Lung (tissue), 12 donors: Measurements from ENCODE around the gene GATA2. TPM values are rescaled to one million over a fixed set of nuclear protein-coding genes. Genes with fewer than 3 reads are reported as not detected.

Source experiments
- ATAC-seq: fragments of 200-7000 bp; cut with Tn5 transposase; one replicate; pipeline ENCODE4 v1.9.1; 2020; ENCODE audit warnings: moderate number of reproducible peaks; ENCODE audit not compliant: insufficient read depth, low FRiP score
- DNase-seq, 3 donors: peaks; one replicate each; pipeline ENCODE4 v3.0.0-alpha.2; 2013 to 2017
- H3K27ac ChIP-seq, 2 donors: one replicate each; pipeline ENCODE4 v1.5.1; 2013; ENCODE audit warnings: mild to moderate bottlenecking in 2 of 2, moderate library complexity in 2 of 2, control low read depth in 1 of 2, inconsistent platforms in 1 of 2, low read depth in 1 of 2, low read length in 1 of 2
- H3K27me3 ChIP-seq, 3 donors: one replicate each; pipeline ENCODE4 v1.5.1; 2013; ENCODE audit warnings: low read length in 2 of 3; ENCODE audit not compliant: control insufficient read depth in 3 of 3, insufficient read depth in 3 of 3
- H3K36me3 ChIP-seq, 4 donors: one replicate each; pipeline ENCODE4 v1.5.1; 2013; ENCODE audit warnings: low read length in 4 of 4, mild to moderate bottlenecking in 1 of 4, moderate library complexity in 1 of 4; ENCODE audit not compliant: control insufficient read depth in 4 of 4, insufficient read depth in 4 of 4
- H3K4me1 ChIP-seq, 5 donors: one replicate each; pipeline ENCODE4 v1.5.1; 2013; ENCODE audit warnings: low read length in 5 of 5, mild to moderate bottlenecking in 2 of 5, moderate library complexity in 1 of 5; ENCODE audit not compliant: control insufficient read depth in 5 of 5, insufficient read depth in 5 of 5
- H3K4me3 ChIP-seq: one replicate; pipeline ENCODE4 v1.5.1; 2013; ENCODE audit warnings: mild to moderate bottlenecking, control low read depth, moderate library complexity
- H3K9ac ChIP-seq, 2 donors: one replicate each; pipeline ENCODE4 v1.5.1; 2013; ENCODE audit warnings: low read length in 2 of 2, control low read depth in 1 of 2; ENCODE audit not compliant: insufficient read depth in 1 of 2
- H3K9me3 ChIP-seq, 4 donors: one replicate each; pipeline ENCODE4 v1.5.1; 2013; ENCODE audit warnings: low read length in 3 of 4, mild to moderate bottlenecking in 1 of 4, moderate library complexity in 1 of 4; ENCODE audit not compliant: control insufficient read depth in 4 of 4, insufficient read depth in 3 of 4
- WGBS, 2 donors: extraction: QIAGEN DNeasy Blood & Tissue Kit; methylation state at CpG; one replicate each; pipeline ENCODE4 v1.1.7; 2013; 5-methylcytosine and 5-hydroxymethylcytosine counted together
- polyA plus RNA-seq, 2 donors: library from polyadenylated mRNA; stranded (reverse); fragments of 200-250 nt; gene quantifications; one replicate each; pipeline ENCODE4 v1.2.1, GENCODE V29; 2013
- total RNA-seq, 2 donors: library from RNA; depleted of rRNA in 1 of 2; stranded (reverse); fragments of >200 nt in 1 of 2; gene quantifications; one replicate each; pipeline ENCODE4 v1.2.1, GENCODE V29; 2014 to 2021
- TF ChIP-seq, protein P1 (sequence below): IDR thresholded peaks from 2 replicates; pipeline ENCODE4 v1.5.1; 2012; ENCODE audit warnings: mild to moderate bottlenecking; ENCODE audit errors: control extremely low read depth, extremely low read depth
- donor health status: control.
- donor health status: control.
- donor health status: Bipolar disorder and iron deficiency.
- donor health status: healthy.
- donor health status: DM: yes; HTN: yes; CAD: no.

GATA2 gene
- total and polyA plus RNA-seq, 4 donors: 9.6 to 37.0 (median 28.7) TPM

DNA sequence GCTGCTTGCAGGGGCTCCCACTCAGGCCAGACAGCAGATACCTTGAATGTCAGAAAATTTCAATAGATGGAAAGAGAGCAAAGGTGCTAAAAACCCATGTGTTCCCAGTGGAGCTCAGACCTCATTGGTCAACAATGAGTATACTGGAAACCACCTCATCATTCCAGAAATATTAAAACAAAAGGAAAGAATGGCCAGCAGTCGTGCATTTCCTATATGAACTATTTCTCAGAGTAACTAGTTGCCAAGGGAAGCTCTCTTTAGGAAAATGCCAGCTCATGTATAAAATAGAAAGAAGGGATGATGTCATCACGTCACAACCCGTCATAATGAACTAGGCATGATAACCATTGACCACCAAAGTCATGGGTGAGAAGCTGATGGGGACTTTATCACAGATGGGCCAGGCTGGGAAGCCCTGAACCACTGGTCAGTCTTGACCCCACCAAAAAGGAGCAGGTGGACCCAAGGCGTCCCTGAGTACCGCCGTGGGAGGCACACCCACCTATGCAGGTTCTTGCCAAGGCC lies 43.8 kb downstream of the GATA2 start:
- no peak for ATAC-seq
- Histone ChIP-seq H3K27me3 (peaks cover 0 to 4% (median 2%) of the 10 kb centered on the region in 3 donors), H3K9ac (no peak overlapping the region), H3K9me3 (peaks cover 0 to 8% (median 0%) of the 10 kb centered on the region in 4 donors), H3K4me3 (no peak overlapping the region), H3K36me3 (no peaks in the 10 kb centered on the region), H3K27ac (no peak overlapping the region), H3K4me1 (no peaks in the 10 kb centered on the region)
- DNase-seq: no peak
- 80 to 88% methylated on average over 6 of the region's 6 CpGs for WGBS, 2 donors
- TF ChIP-seq, protein P1, sequence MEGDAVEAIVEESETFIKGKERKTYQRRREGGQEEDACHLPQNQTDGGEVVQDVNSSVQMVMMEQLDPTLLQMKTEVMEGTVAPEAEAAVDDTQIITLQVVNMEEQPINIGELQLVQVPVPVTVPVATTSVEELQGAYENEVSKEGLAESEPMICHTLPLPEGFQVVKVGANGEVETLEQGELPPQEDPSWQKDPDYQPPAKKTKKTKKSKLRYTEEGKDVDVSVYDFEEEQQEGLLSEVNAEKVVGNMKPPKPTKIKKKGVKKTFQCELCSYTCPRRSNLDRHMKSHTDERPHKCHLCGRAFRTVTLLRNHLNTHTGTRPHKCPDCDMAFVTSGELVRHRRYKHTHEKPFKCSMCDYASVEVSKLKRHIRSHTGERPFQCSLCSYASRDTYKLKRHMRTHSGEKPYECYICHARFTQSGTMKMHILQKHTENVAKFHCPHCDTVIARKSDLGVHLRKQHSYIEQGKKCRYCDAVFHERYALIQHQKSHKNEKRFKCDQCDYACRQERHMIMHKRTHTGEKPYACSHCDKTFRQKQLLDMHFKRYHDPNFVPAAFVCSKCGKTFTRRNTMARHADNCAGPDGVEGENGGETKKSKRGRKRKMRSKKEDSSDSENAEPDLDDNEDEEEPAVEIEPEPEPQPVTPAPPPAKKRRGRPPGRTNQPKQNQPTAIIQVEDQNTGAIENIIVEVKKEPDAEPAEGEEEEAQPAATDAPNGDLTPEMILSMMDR: no peak

DNA sequence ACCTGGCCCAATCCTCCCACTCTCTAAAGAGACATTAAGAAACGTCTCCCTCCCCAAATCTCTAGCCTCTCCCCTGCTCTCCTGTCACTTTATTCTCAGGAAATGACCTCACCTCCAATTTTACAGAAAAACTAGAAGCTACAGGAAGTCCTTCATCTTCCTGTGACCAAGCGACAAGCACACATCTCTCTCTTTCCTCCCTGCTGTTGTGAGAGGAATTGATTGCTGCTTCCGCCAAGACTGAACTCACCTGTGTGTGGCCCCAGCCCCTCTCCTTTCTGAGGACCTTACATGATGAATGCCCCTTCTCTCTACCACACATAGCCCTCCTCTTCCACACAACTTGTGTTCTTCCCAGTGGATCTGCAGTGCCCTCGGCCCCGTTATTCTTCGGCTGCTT lies 44.5 kb downstream of the GATA2 start:
- DNase-seq (no peak), ATAC-seq (no peak)
- Histone ChIP-seq H3K4me1 (no peaks in the 10 kb centered on the region), H3K9ac (no peak overlapping the region), H3K4me3 (no peak overlapping the region), H3K36me3 (no peaks in the 10 kb centered on the region), H3K27me3 (peaks cover 0 to 4% (median 2%) of the 10 kb centered on the region in 3 donors), H3K9me3 (peaks cover 0 to 8% (median 0%) of the 10 kb centered on the region in 4 donors), H3K27ac (no peak overlapping the region)
- TF ChIP-seq, protein P1: no peak
- 44 to 55% methylated on average over 6 of the region's 6 CpGs for WGBS, 2 donors

DNA sequence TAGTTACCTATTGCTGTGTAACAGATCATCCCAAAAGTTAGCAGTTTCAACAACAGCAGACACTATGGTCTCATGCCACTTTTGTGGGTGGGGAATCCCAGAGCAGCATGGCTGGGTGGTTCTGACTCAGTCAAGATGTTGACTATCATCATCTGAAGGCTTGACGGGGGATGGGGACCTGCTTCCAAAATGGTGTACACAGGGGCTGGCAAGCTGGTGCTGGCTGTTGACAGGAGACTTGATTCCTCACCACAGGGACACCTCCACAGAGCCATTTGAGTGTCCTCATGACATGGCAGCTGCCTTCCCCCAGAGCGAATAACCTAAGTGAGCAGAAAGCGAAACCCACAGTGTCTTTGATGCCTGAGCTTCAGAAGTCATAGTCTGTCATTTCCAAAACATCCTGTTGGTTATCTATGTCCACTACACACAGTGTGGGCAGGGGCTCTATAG lies 45.4 kb downstream of the GATA2 start:
- 89 to 98% methylated on average over 3 of the region's 3 CpGs for WGBS, 2 donors
- no peak for ATAC-seq

More for the DNA sequence above, 45.4 kb downstream of the GATA2 start:
- peaks cover 0 to 8% (median 0%) of the 10 kb centered on the region in 4 donors for H3K9me3 ChIP-seq
- peaks cover 0 to 4% (median 2%) of the 10 kb centered on the region in 3 donors for H3K27me3 ChIP-seq
- no peak overlapping the region for H3K9ac ChIP-seq
- no peak for DNase-seq
- H3K4me1 ChIP-seq: no peaks in the 10 kb centered on the region
- TF ChIP-seq, protein P1: no peak
- no peak overlapping the region for H3K4me3 ChIP-seq
- no peak overlapping the region for H3K27ac ChIP-seq
- H3K36me3 ChIP-seq: no peaks in the 10 kb centered on the region
